Upper lobe of left lung (tissue), 6 donors: ENCODE measurements around the gene ACTN1. TPM values are rescaled to one million over a fixed set of nuclear protein-coding genes. Genes with fewer than 3 reads are reported as not detected.
A peak's percentile ranks its signal among the peaks of the same experiment; 100 is the strongest.

Experiments used
- ATAC-seq, 2 donors: fragments of 200-7000 bp; cut with Tn5 transposase; one replicate each; pipeline ENCODE4 v1.9.1; 2022; ENCODE audit warnings: mild to moderate bottlenecking in 2 of 2, moderate library complexity in 2 of 2; ENCODE audit not compliant: low FRiP score in 2 of 2
- DNase-seq, 2 donors: peaks; one replicate each; pipeline ENCODE4 v3.0.0-alpha.2; 2019 to 2020
- H3K27ac ChIP-seq, 4 donors: fragments of 200-600 bp; sonication (generic); one replicate each; pipeline ENCODE4 v1.5.1; 2016 to 2019
- H3K27me3 ChIP-seq, 4 donors: fragments of 200-600 bp; sonication (generic); one replicate each; pipeline ENCODE4 v1.5.1; 2017 to 2019
- H3K36me3 ChIP-seq, 4 donors: fragments of 200-600 bp; sonication (generic); one replicate each; pipeline ENCODE4 v1.5.1; 2016 to 2019
- H3K4me1 ChIP-seq, 4 donors: fragments of 200-600 bp; sonication (generic); one replicate each; pipeline ENCODE4 v1.5.1; 2018 to 2019
- H3K4me3 ChIP-seq, 4 donors: fragments of 200-600 bp; sonication (generic); one replicate each; pipeline ENCODE4 v1.5.1; 2017 to 2019; ENCODE audit warnings: mild to moderate bottlenecking in 2 of 4, moderate library complexity in 1 of 4
- H3K9me3 ChIP-seq, 4 donors: fragments of 200-600 bp; sonication (generic); one replicate each; pipeline ENCODE4 v1.5.1; 2018 to 2019
- EP300 ChIP-seq, 4 donors: sonication (generic); formaldehyde crosslinking; IDR thresholded peaks; one replicate each; pipeline ENCODE4 v1.5.1; 2017; ENCODE audit warnings: antibody characterized with exemption in 4 of 4, control low read depth in 2 of 4
- POLR2A ChIP-seq, 4 donors: fragments of 450-650 bp; IDR thresholded peaks; one replicate each; pipeline ENCODE4 v1.5.1; 2016 to 2017; ENCODE audit warnings: antibody characterized with exemption in 4 of 4, mild to moderate bottlenecking in 2 of 4
- POLR2AphosphoS5 ChIP-seq, 2 donors: sonication (generic); formaldehyde crosslinking; IDR thresholded peaks; one replicate each; pipeline ENCODE4 v1.5.1; 2017; ENCODE audit warnings: antibody characterized with exemption in 2 of 2
- WGBS, 2 donors: methylation state at CpG; one replicate each; pipeline ENCODE4 v1.1.5; 2017 to 2018; 5-methylcytosine and 5-hydroxymethylcytosine counted together
- total RNA-seq, 6 donors: library from RNA; depleted of rRNA in 4 of 6; stranded (reverse); fragments of >200 nt in 4 of 6; gene quantifications; one replicate each; pipeline versions ENCODE4 v1.1.0 to v1.2.1, GENCODE V29; 2016 to 2021
- TF ChIP-seq, protein P1 (sequence below), 6 experiments: fragments of 450-650 bp in 4 of 6; fragments of 200-600 bp in 2 of 6; sonication (generic) in 2 of 6; IDR thresholded peaks; one replicate each; pipeline ENCODE4 v1.5.1; 2016 to 2019; ENCODE audit warnings: antibody characterized with exemption in 6 of 6
- donor health status: DM: no; HTN: no; CAD: no; lungs with moderate emphysema.
- donor health status: DM: no; HTN: yes; CAD: no; lungs with severe emphysema.

Gene ACTN1
- total RNA-seq, 6 donors from 2014 or later, result 117 to 195 (median 157) TPM

DNA sequence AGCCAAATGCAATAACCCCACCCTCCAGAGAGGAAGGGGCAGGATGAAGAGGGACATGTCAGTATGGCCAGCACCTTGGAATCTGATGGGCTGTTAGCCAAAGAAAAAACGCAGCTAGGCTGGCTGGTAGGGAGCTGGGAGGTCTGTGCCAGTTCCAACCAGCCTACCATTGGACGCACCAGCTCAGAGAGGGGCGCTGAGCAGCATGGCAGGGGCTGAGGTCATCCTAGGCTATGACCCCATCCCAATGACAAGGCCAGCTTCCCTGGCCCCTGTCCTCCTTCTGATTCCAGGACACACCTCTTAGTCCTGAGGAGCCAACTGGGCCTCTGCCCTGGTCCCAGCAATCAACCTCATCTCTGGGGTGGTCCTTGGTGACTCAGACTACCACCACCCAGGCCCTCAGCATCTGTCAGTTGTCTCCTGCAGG, 12.2 kb downstream of the ACTN1 start:
- Histone ChIP-seq H3K27me3 (no peaks in the 10 kb centered on the region), H3K27ac (peak overlapping the region in 3 of 4 donors; percentile 2 to 35 (median 25)), H3K9me3 (no peaks in the 10 kb centered on the region), H3K4me3 (no peak overlapping the region), H3K4me1 (peaks cover 55 to 63% (median 59%) of the 10 kb centered on the region in 4 donors), H3K36me3 (no peaks in the 10 kb centered on the region)
- ATAC-seq (no peak), DNase-seq (no peak)
- no peak for TF ChIP-seq POLR2AphosphoS5 (IDR thresholded peaks at IDR 0.05)
- no peak for TF ChIP-seq EP300 (IDR thresholded peaks at IDR 0.05)
- no peak for TF ChIP-seq POLR2A (IDR thresholded peaks at IDR 0.05)
- TF ChIP-seq, protein P1, sequence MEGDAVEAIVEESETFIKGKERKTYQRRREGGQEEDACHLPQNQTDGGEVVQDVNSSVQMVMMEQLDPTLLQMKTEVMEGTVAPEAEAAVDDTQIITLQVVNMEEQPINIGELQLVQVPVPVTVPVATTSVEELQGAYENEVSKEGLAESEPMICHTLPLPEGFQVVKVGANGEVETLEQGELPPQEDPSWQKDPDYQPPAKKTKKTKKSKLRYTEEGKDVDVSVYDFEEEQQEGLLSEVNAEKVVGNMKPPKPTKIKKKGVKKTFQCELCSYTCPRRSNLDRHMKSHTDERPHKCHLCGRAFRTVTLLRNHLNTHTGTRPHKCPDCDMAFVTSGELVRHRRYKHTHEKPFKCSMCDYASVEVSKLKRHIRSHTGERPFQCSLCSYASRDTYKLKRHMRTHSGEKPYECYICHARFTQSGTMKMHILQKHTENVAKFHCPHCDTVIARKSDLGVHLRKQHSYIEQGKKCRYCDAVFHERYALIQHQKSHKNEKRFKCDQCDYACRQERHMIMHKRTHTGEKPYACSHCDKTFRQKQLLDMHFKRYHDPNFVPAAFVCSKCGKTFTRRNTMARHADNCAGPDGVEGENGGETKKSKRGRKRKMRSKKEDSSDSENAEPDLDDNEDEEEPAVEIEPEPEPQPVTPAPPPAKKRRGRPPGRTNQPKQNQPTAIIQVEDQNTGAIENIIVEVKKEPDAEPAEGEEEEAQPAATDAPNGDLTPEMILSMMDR (IDR thresholded peaks at IDR 0.05), result no peak
- 54% methylated on average over 3 of the region's 3 CpGs; no CpG with 5 or more reads in 1 of the 2 donors for WGBS, 2 donors

DNA sequence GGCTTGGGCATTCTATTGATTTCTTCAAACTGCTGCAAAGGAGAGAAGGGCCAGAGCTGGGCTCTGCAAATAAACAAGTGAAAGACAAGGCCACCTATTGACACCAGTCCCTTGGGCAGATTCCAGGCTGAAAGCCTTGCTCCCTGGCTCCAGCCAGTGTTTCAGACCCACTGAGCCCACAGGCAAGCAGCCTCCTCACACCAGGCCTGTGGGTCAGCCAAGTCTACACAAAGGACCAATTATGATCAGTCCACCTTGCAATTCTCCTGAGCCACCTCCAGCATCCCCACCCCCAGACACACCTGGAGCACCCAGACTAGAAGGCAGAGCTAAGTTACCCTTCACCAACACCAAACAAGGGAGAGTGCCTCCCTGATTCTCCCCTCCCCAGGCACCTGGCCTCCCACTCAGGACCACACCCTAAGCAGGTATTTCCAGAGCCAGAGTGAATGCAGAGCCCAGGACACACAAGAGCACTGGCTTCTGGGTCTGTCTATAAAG, 13.8 kb downstream of the ACTN1 start:
- no peaks in the 10 kb centered on the region for H3K27me3 ChIP-seq
- H3K9me3 ChIP-seq, result no peaks in the 10 kb centered on the region
- ATAC-seq (peak in 1 of 2 donors; percentile 74), DNase-seq (peak in 1 of 2 donors; percentile 44)
- peak overlapping the region in 2 of 4 donors; percentile 30 to 35 for H3K27ac ChIP-seq
- no peak overlapping the region for H3K4me3 ChIP-seq
- TF ChIP-seq, protein P1 (IDR thresholded peaks at IDR 0.05), result no peak
- no peak for TF ChIP-seq POLR2AphosphoS5 (IDR thresholded peaks at IDR 0.05)
- TF ChIP-seq EP300 (IDR thresholded peaks at IDR 0.05), result no peak
- no peak for TF ChIP-seq POLR2A (IDR thresholded peaks at IDR 0.05)
- peaks cover 44 to 56% (median 47%) of the 10 kb centered on the region in 4 donors for H3K4me1 ChIP-seq
- H3K36me3 ChIP-seq, result no peaks in the 10 kb centered on the region

DNA sequence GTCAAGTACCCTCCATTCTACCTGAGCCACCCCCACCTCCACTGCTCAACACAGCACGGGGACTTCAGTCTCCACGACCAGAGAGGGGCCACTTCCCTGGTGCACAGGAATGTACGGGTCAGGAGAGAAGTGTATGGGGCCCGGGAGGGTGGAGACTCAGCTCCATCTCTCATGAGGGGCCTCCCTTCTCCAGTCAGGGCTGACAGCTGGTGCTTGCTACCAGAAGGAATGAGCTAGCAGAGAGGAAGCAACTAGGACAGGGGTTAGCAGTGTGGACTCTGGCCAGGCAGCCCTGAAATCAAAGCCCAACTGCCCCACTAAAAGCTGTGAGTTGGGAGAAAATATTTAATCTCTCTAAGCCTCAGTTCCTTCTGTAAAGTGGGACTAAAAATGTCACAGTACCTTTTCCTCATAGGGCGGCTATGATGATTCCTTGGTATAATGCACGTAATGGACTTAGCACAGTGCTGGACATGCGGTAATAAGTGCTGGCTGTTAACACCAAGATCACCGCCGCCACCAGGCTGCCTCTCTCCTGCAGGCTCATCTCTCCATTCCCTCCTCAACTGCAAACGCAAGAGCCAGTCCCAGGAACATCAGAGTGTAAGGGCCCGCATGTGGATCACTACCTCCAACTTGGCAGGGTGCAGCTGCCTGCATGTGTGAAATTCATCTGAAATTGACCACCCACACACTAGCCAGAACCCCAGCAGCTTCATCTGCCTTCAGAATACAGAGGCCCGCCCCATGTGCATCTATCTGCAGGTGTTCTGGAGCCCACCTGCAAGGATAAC, 14.6 kb downstream of the ACTN1 start:
- TF ChIP-seq, protein P1 (IDR thresholded peaks at IDR 0.05), result no peak
- TF ChIP-seq POLR2AphosphoS5 (IDR thresholded peaks at IDR 0.05), result no peak
- no peak for TF ChIP-seq POLR2A (IDR thresholded peaks at IDR 0.05)
- no peak for TF ChIP-seq EP300 (IDR thresholded peaks at IDR 0.05)
- Histone ChIP-seq H3K9me3 (no peaks in the 10 kb centered on the region), H3K4me3 (no peak overlapping the region), H3K36me3 (no peaks in the 10 kb centered on the region), H3K27me3 (no peaks in the 10 kb centered on the region), H3K27ac (peak overlapping the region in 1 of 4 donors; percentile 8), H3K4me1 (peaks cover 41 to 52% (median 44%) of the 10 kb centered on the region in 4 donors)
- ATAC-seq, result no peak
- DNase-seq, result no peak
- WGBS, 2 donors, result 71 to 72% methylated on average over 12 of the region's 12 CpGs

DNA sequence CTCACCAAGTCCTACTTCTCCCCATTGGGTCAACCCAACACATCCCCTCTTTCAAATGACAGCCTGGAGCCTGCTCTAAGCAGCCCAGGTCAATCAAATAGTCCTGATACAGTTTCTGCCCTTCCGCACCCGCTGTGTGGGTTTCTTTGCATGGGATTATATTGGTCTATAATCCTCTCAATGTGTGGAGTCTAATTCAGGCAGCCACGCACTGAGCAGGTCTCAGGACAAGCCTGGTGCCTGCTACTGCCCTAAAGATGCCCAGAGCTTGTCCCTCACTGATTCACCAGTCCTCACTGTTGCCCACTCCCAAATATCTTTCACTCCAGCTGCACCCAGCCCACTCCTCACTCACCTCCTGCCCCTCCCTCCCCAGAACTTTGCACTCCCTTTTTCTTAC, 16.4 kb downstream of the ACTN1 start:
- TF ChIP-seq POLR2A (IDR thresholded peaks at IDR 0.05), result no peak
- no peak for TF ChIP-seq POLR2AphosphoS5 (IDR thresholded peaks at IDR 0.05)
- TF ChIP-seq EP300 (IDR thresholded peaks at IDR 0.05), result no peak
- TF ChIP-seq, protein P1 (IDR thresholded peaks at IDR 0.05), result no peak
- Histone ChIP-seq H3K27me3 (no peaks in the 10 kb centered on the region), H3K9me3 (no peaks in the 10 kb centered on the region), H3K27ac (no peak overlapping the region), H3K36me3 (no peaks in the 10 kb centered on the region), H3K4me1 (peaks cover 53 to 64% (median 58%) of the 10 kb centered on the region in 4 donors), H3K4me3 (no peak overlapping the region)
- DNase-seq (no peak), ATAC-seq (no peak)
- 94 to 100% methylated on average over 3 of the region's 3 CpGs for WGBS, 2 donors
